Measurements from ENCODE around the gene FBXO4.
"Not testable (repeated sequence)": the region's sequence is repeated elsewhere in the genome, so short reads cannot be mapped to it uniquely, and the experiment has no call there.

The FBXO4 gene

GRCh38 chr5:41925555-41925951, 472 bp downstream of the FBXO4 start:
- no peak for DNase-seq

- no peak for DNase-seq
Observed at GRCh38 chr5:41927604-41928003, 2.5 kb downstream of the FBXO4 start.

- no peak for DNase-seq
Observed at GRCh38 chr5:41929035-41929434, 4.0 kb downstream of the FBXO4 start.

- no peak for DNase-seq
Observed at GRCh38 chr5:41932770-41933169, 7.7 kb downstream of the FBXO4 start.

- no peak for DNase-seq
Observed at GRCh38 chr5:41935544-41935943, 10.5 kb downstream of the FBXO4 start.

- no peak for DNase-seq
Observed at GRCh38 chr5:41940641-41941040, 15.6 kb downstream of the FBXO4 start.

- DNase-seq = not testable (repeated sequence)
Observed at GRCh38 chr5:41945332-41945955, 20.4 kb downstream of the FBXO4 start.

- no peak for DNase-seq
Observed at GRCh38 chr5:41951224-41951623, 26.1 kb downstream of the FBXO4 start.

GRCh38 chr5:41954286-41954685, 29.2 kb downstream of the FBXO4 start:
- DNase-seq = no peak

- DNase-seq = no peak
Observed at GRCh38 chr5:41955432-41956024, 30.4 kb downstream of the FBXO4 start.

- no peak for DNase-seq
Observed at GRCh38 chr5:41956943-41957342, 31.9 kb downstream of the FBXO4 start.

GRCh38 chr5:41960481-41960880, 35.4 kb downstream of the FBXO4 start:
- DNase-seq = no peak

GRCh38 chr5:41961736-41962135, 36.7 kb downstream of the FBXO4 start:
- no peak for DNase-seq

- DNase-seq = no peak
Observed at GRCh38 chr5:41962491-41962890, 37.4 kb downstream of the FBXO4 start.

- DNase-seq = no peak
Observed at GRCh38 chr5:41966401-41967105, 41.5 kb downstream of the FBXO4 start.

- DNase-seq = no peak
Observed at GRCh38 chr5:41967401-41967800, 42.3 kb downstream of the FBXO4 start.

- DNase-seq = no peak
Observed at GRCh38 chr5:41968153-41968723, 43.2 kb downstream of the FBXO4 start.

- DNase-seq = no peak
Observed at GRCh38 chr5:41973087-41973486, 48.0 kb downstream of the FBXO4 start.

- DNase-seq = no peak
Observed at GRCh38 chr5:41973887-41974286, 48.8 kb downstream of the FBXO4 start.

- no peak for DNase-seq
Observed at GRCh38 chr5:41978676-41979075, 53.6 kb downstream of the FBXO4 start.

GRCh38 chr5:41980396-41980795, 55.3 kb downstream of the FBXO4 start:
- DNase-seq = no peak

GRCh38 chr5:41980870-41981269, 55.8 kb downstream of the FBXO4 start:
- DNase-seq = no peak

- DNase-seq = not testable (repeated sequence)
Observed at GRCh38 chr5:41982858-41983257, 57.8 kb downstream of the FBXO4 start.

- DNase-seq = no peak
Observed at GRCh38 chr5:41983284-41983683, 58.2 kb downstream of the FBXO4 start.

All from effector CD4-positive, alpha-beta T cell (primary cell).